ENCODE data around the gene TAS2R40. TPM values are rescaled to one million over a fixed set of nuclear protein-coding genes. Genes with fewer than 3 reads are reported as not detected.
"Not testable (repeated sequence)": the region's sequence is repeated elsewhere in the genome, so short reads cannot be mapped to it uniquely, and the experiment has no call there.

TAS2R40 gene
- total RNA-seq, 1 donor from 2014 or later, result not detected

- no peaks in the 10 kb centered on the region for H3K9me3 ChIP-seq
- TF ChIP-seq CTCF (IDR thresholded peaks at IDR 0.05), result no peak
- H3K4me3 ChIP-seq, result no peak overlapping the region
- intact Hi-C loops (cut with DNase I), result no loop called here
- H3K4me1 ChIP-seq, result peaks cover 18% of the 10 kb centered on the region
- no peaks in the 10 kb centered on the region for H3K27me3 ChIP-seq (ENCODE audit: low read depth)
- ATAC-seq (peak; percentile 47 to 72), DNase-seq (no peak)
- H3K27ac ChIP-seq, result peak overlapping the region; percentile 27
- no peaks in the 10 kb centered on the region for H3K36me3 ChIP-seq
These were observed 37.0 kb downstream of the TAS2R40 start for GRCh38 chr7:143258831-143259230.

GRCh38 chr7:143259765-143260164 lies 37.9 kb downstream of the TAS2R40 start:
- no peak overlapping the region for H3K4me3 ChIP-seq
- peaks cover 26% of the 10 kb centered on the region for H3K4me1 ChIP-seq
- intact Hi-C loops (cut with DNase I), result no loop called here
- no peaks in the 10 kb centered on the region for H3K27me3 ChIP-seq (ENCODE audit: low read depth)
- no peak for DNase-seq
- ATAC-seq, result no peak
- no peak overlapping the region for H3K27ac ChIP-seq
- H3K9me3 ChIP-seq, result no peaks in the 10 kb centered on the region
- H3K36me3 ChIP-seq, result no peaks in the 10 kb centered on the region
- TF ChIP-seq CTCF (IDR thresholded peaks at IDR 0.05), result no peak

GRCh38 chr7:143261901-143262300 lies 40.1 kb downstream of the TAS2R40 start:
- H3K36me3 ChIP-seq, result peaks cover 9% of the 10 kb centered on the region
- intact Hi-C loops (cut with DNase I), result no loop called here
- H3K4me3 ChIP-seq, result no peak overlapping the region
- H3K27ac ChIP-seq, result no peak overlapping the region
- ATAC-seq (no peak), DNase-seq (no peak)
- H3K9me3 ChIP-seq, result no peaks in the 10 kb centered on the region
- no peak for TF ChIP-seq CTCF (IDR thresholded peaks at IDR 0.05)
- no peaks in the 10 kb centered on the region for H3K27me3 ChIP-seq (ENCODE audit: low read depth)
- H3K4me1 ChIP-seq, result peaks cover 41% of the 10 kb centered on the region

GRCh38 chr7:143263266-143264195 lies 41.7 kb downstream of the TAS2R40 start, which contains the start of gene GSTK1:
Gene GSTK1, plus strand, starts transcription at chr7:143263441. Its CDS starts 73 bp downstream, at chr7:143263514.
- H3K27ac ChIP-seq, result peak within 1 kb of the TSS; percentile 91
- H3K4me1 ChIP-seq, result peaks cover 37% of the 10 kb centered on the region
- peak; percentile 97 to 98 for ATAC-seq
- H3K4me3 ChIP-seq, result peak within 1 kb of the TSS; percentile 89
- peaks cover 26% of the 10 kb centered on the region for H3K36me3 ChIP-seq
- TF ChIP-seq CTCF (IDR thresholded peaks at IDR 0.05), result no peak
- no peaks in the 10 kb centered on the region for H3K27me3 ChIP-seq (ENCODE audit: low read depth)
- no peaks in the 10 kb centered on the region for H3K9me3 ChIP-seq
- intact Hi-C loops (cut with DNase I), result no loop called here
- DNase-seq, result peak; percentile 91

GRCh38 chr7:143264196-143264568 lies 42.3 kb downstream of the TAS2R40 start:
- H3K9me3 ChIP-seq; intact Hi-C loops (cut with DNase I); H3K27me3 ChIP-seq (ENCODE audit: low read depth); ATAC-seq; DNase-seq: not testable (repeated sequence)
- Histone ChIP-seq H3K27ac (peak overlapping the region; percentile 91), H3K4me3 (peak overlapping the region; percentile 89), H3K4me1 (peaks cover 31% of the 10 kb centered on the region), H3K36me3 (peaks cover 32% of the 10 kb centered on the region)

Data from lower lobe of right lung (tissue), 2 donors.